ENCODE results near the gene PSMB7. TPM values are rescaled to one million over a fixed set of nuclear protein-coding genes. Genes with fewer than 3 reads are reported as not detected.

The PSMB7 gene
- total and polyA plus RNA-seq, 11 donors = 149 to 281 (median 176) TPM

- H3K27ac ChIP-seq = no peak overlapping the region
- 70 to 81% (median 76%) methylated on average over 3 of the region's 3 CpGs for WGBS, 4 donors
- intact Hi-C loops (cut with DNase I) = no loop called here
- no peak overlapping the region for H3K4me3 ChIP-seq
- DNase-seq (no peak), ATAC-seq (no peak)
- peaks cover 0 to 52% (median 24%) of the 10 kb centered on the region in 12 donors for H3K4me1 ChIP-seq
- peaks cover 0 to 2% (median 0%) of the 10 kb centered on the region in 12 donors for H3K9me3 ChIP-seq
- TF ChIP-seq POLR2A (IDR thresholded peaks at IDR 0.05) (no peak), CTCF (IDR thresholded peaks at IDR 0.05) (no peak)
- no peaks in the 10 kb centered on the region for H3K27me3 ChIP-seq
- H3K36me3 ChIP-seq = peaks cover 0 to 21% (median 0%) of the 10 kb centered on the region in 9 donors
Measured at GRCh38 chr9:124368692-124369091, 46.5 kb downstream of the PSMB7 start.

- H3K27ac ChIP-seq = no peak overlapping the region
- intact Hi-C loops (cut with DNase I) = no loop called here
- WGBS, 4 donors = 61 to 76% (median 68%) methylated on average over 10 of the region's 10 CpGs
- TF ChIP-seq POLR2A (IDR thresholded peaks at IDR 0.05) (no peak), CTCF (IDR thresholded peaks at IDR 0.05) (no peak)
- ATAC-seq (peak in 1 of 4 donors; percentile 19), DNase-seq (no peak)
- H3K36me3 ChIP-seq = peaks cover 0 to 29% (median 0%) of the 10 kb centered on the region in 9 donors
- H3K4me1 ChIP-seq = peaks cover 0 to 49% (median 18%) of the 10 kb centered on the region in 12 donors
- no peaks in the 10 kb centered on the region for H3K27me3 ChIP-seq
- no peak overlapping the region for H3K4me3 ChIP-seq
- no peaks in the 10 kb centered on the region for H3K9me3 ChIP-seq
Measured at GRCh38 chr9:124366476-124367220, 48.6 kb downstream of the PSMB7 start.

DNA sequence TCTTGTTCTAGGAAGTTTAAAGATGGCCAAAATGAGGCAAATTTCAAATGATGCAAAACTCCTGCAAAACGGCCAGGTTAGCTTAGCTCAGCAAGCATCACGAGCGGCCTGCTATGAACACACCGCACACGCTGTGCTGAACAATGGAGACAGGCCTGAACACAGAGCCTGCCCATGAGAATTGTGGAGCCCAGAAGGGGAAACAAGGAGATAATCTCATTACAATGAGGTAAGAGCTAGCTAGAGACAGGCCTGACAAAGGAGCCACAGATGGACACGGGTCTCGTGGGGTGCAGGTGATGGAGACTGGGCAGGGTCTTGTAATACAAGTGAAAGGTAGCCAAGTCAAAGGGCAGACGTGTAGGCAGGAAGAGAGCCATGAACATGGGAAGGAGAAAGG is 50.2 kb downstream of the PSMB7 start:
- H3K9me3 ChIP-seq = no peaks in the 10 kb centered on the region
- H3K27me3 ChIP-seq = no peaks in the 10 kb centered on the region
- no peak overlapping the region for H3K27ac ChIP-seq
- H3K4me1 ChIP-seq = peaks cover 0 to 51% (median 15%) of the 10 kb centered on the region in 12 donors
- TF ChIP-seq POLR2A (IDR thresholded peaks at IDR 0.05) (no peak), CTCF (IDR thresholded peaks at IDR 0.05) (no peak)
- no peak for DNase-seq
- 82 to 92% (median 91%) methylated on average over 8 of the region's 8 CpGs for WGBS, 4 donors
- H3K36me3 ChIP-seq = peaks cover 0 to 39% (median 0%) of the 10 kb centered on the region in 9 donors
- ATAC-seq = no peak
- intact Hi-C loops (cut with DNase I) = no loop called here
- no peak overlapping the region for H3K4me3 ChIP-seq

- Histone ChIP-seq H3K36me3 (peaks cover 0 to 39% (median 0%) of the 10 kb centered on the region in 9 donors), H3K27me3 (no peaks in the 10 kb centered on the region), H3K4me1 (peaks cover 0 to 51% (median 11%) of the 10 kb centered on the region in 12 donors), H3K4me3 (no peak overlapping the region), H3K9me3 (no peaks in the 10 kb centered on the region), H3K27ac (no peak overlapping the region)
- ATAC-seq = no peak
- WGBS, 4 donors = 90 to 99% (median 96%) methylated on average over 4 of the region's 4 CpGs
- DNase-seq = no peak
- TF ChIP-seq CTCF (IDR thresholded peaks at IDR 0.05) (no peak), POLR2A (IDR thresholded peaks at IDR 0.05) (no peak)
- intact Hi-C loops (cut with DNase I) = no loop called here
Measured at GRCh38 chr9:124364141-124364540, 51.1 kb downstream of the PSMB7 start.

All from heart left ventricle (tissue), 16 donors.